HEK293 (cell line): ENCODE data around the gene ROBO1.

Experiments
- CTCF ChIA-PET: fragments of 350-600 bp; formaldehyde crosslinking; extraction: SDS; loops from one replicate; lab custom pipeline; 2021; ENCODE audit warnings: antibody characterized with exemption; lab: Yijun Ruan, JAX
- POLR2A ChIA-PET: fragments of 300-600 bp; formaldehyde crosslinking; extraction: SDS; loops from one replicate; lab custom pipeline; 2020; ENCODE audit warnings: antibody characterized with exemption, inconsistent platforms; lab: Yijun Ruan, JAX
- H3K27ac ChIP-seq: fragments of 200-500 bp; sonication (Bioruptor generic); 2 replicates; pipeline ENCODE4 v1.5.1; 2014; ENCODE audit warnings: low read depth, low read length, control low read depth, inconsistent platforms; ENCODE audit errors: extremely low read depth
- H3K36me3 ChIP-seq, 2 experiments: fragments of 200-500 bp in 1 of 2; sonication (Bioruptor generic) in 1 of 2; 1 replicate in 1 of 2; 2 replicates in 1 of 2; pipeline ENCODE4 v1.5.1; 2014 to 2017; ENCODE audit warnings: inconsistent platforms in 2 of 2, low read length in 2 of 2; ENCODE audit not compliant: control insufficient read depth in 2 of 2, insufficient read depth in 1 of 2
- H3K4me1 ChIP-seq: fragments of 200-500 bp; sonication (Bioruptor generic); 2 replicates; pipeline ENCODE4 v1.5.1; 2014; ENCODE audit warnings: mild to moderate bottlenecking, low read length, inconsistent platforms; ENCODE audit not compliant: control insufficient read depth, insufficient read depth
- H3K4me3 ChIP-seq: 2 replicates; pipeline ENCODE4 v1.5.1; 2011; ENCODE audit warnings: low read depth, mild to moderate bottlenecking, control low read depth, low read length, moderate library complexity
- H3K9me3 ChIP-seq: fragments of 200-500 bp; sonication (Bioruptor generic); 2 replicates; pipeline ENCODE4 v1.5.1; 2014; ENCODE audit warnings: low read depth, low read length, inconsistent platforms; ENCODE audit not compliant: control insufficient read depth, insufficient read depth
- OSR2 ChIP-seq: fragments of 450-650 bp; formaldehyde crosslinking; IDR thresholded peaks from 2 replicates; pipeline ENCODE4 v1.5.1; 2016; ENCODE audit warnings: missing biosample characterization, missing genetic modification characterization
- PATZ1 ChIP-seq: fragments of 450-650 bp; formaldehyde crosslinking; IDR thresholded peaks from 2 replicates; pipeline ENCODE4 v1.5.1; 2016; ENCODE audit warnings: missing biosample characterization, missing genetic modification characterization
- PRDM2 ChIP-seq: fragments of 450-650 bp; formaldehyde crosslinking; IDR thresholded peaks from 2 replicates; pipeline ENCODE4 v1.5.1; 2016; ENCODE audit warnings: missing biosample characterization, missing genetic modification characterization, borderline replicate concordance
- REST ChIP-seq: fragments of 450-650 bp; formaldehyde crosslinking; IDR thresholded peaks from 2 replicates; pipeline ENCODE4 v1.5.1; 2016; ENCODE audit warnings: missing biosample characterization, missing genetic modification characterization
- ZBTB26 ChIP-seq: fragments of 450-650 bp; formaldehyde crosslinking; optimal IDR thresholded peaks from 2 replicates; pipeline ENCODE3; 2016; ENCODE audit warnings: missing biosample characterization, mild to moderate bottlenecking, missing genetic modification characterization
- ZBTB48 ChIP-seq: fragments of 450-650 bp; formaldehyde crosslinking; IDR thresholded peaks from 2 replicates; pipeline ENCODE4 v1.5.1; 2016; ENCODE audit warnings: missing biosample characterization, missing genetic modification characterization
- ZNF10 ChIP-seq: fragments of 450-650 bp; formaldehyde crosslinking; IDR thresholded peaks from 2 replicates; pipeline ENCODE4 v1.5.1; 2017; ENCODE audit warnings: missing biosample characterization, missing genetic modification characterization
- ZNF114 ChIP-seq: fragments of 450-650 bp; formaldehyde crosslinking; IDR thresholded peaks from 2 replicates; pipeline ENCODE4 v1.5.0; 2017; ENCODE audit warnings: missing biosample characterization, missing genetic modification characterization
- ZNF184 ChIP-seq: fragments of 450-650 bp; IDR thresholded peaks from 2 replicates; pipeline ENCODE4 v1.5.1; 2018; ENCODE audit warnings: missing biosample characterization, mild to moderate bottlenecking, missing genetic modification characterization
- ZNF416 ChIP-seq: fragments of 450-650 bp; formaldehyde crosslinking; IDR thresholded peaks from 2 replicates; pipeline ENCODE4 v1.5.1; 2016; ENCODE audit warnings: missing biosample characterization, missing genetic modification characterization
- ZNF530 ChIP-seq: fragments of 450-650 bp; formaldehyde crosslinking; IDR thresholded peaks from 2 replicates; pipeline ENCODE4 v1.5.1; 2016; ENCODE audit warnings: low read depth, missing biosample characterization, missing genetic modification characterization
- ZNF621 ChIP-seq: fragments of 450-650 bp; formaldehyde crosslinking; IDR thresholded peaks from 2 replicates; pipeline ENCODE4 v1.5.1; 2017; ENCODE audit warnings: missing biosample characterization, missing genetic modification characterization
- ZNF645 ChIP-seq: fragments of 450-650 bp; formaldehyde crosslinking; IDR thresholded peaks from 2 replicates; pipeline ENCODE4; 2016; ENCODE audit warnings: missing biosample characterization, missing genetic modification characterization
- ZNF658 ChIP-seq: fragments of 450-650 bp; formaldehyde crosslinking; IDR thresholded peaks from 2 replicates; pipeline ENCODE4; 2016; ENCODE audit warnings: missing biosample characterization, missing genetic modification characterization
- ZNF670 ChIP-seq: fragments of 450-650 bp; formaldehyde crosslinking; IDR thresholded peaks from 2 replicates; pipeline ENCODE4 v1.5.1; 2016; ENCODE audit warnings: missing biosample characterization, missing genetic modification characterization, low read depth
- ZNF701 ChIP-seq: fragments of 450-650 bp; formaldehyde crosslinking; IDR thresholded peaks from 2 replicates; pipeline ENCODE4 v1.5.1; 2016; ENCODE audit warnings: missing biosample characterization, missing genetic modification characterization

The ROBO1 gene

GRCh38 chr3:78666470-78666800 lies 1101.4 kb downstream of the ROBO1 start:
- no peak overlapping the region for H3K4me3 ChIP-seq
- ChIA-PET POLR2A (no interaction called here), CTCF (no interaction called here)
- H3K36me3 ChIP-seq = peaks cover 0 to 50% of the 10 kb centered on the region in 2 experiments; a peak in 1 of 3 replicates
- H3K4me1 ChIP-seq = no peaks in the 10 kb centered on the region
- H3K9me3 ChIP-seq = no peaks in the 10 kb centered on the region
- TF ChIP-seq ZNF670 (tag by site-specific recombination) (no peak), REST (tag by site-specific recombination) (no peak), ZNF184 (tag by site-specific recombination) (no peak), ZNF10 (no peak), ZNF114 (tag by site-specific recombination) (no peak), ZNF416 (tag by site-specific recombination) (no peak), ZNF530 (tag by site-specific recombination) (no peak), ZBTB48 (tag by site-specific recombination) (no peak), PATZ1 (tag by site-specific recombination) (no peak), ZNF701 (tag by site-specific recombination) (no peak)
- H3K27ac ChIP-seq = no peak overlapping the region

- no peak overlapping the region for H3K27ac ChIP-seq
- ChIA-PET POLR2A (interaction anchor here (0.5 kb wide), 1 partner anchor 9 kb away, joined by 5 read pairs; no protein-coding TSS in a partner anchor), CTCF (no interaction called here)
- TF ChIP-seq ZNF658 (tag by site-specific recombination) = no peak
- H3K36me3 ChIP-seq = peaks cover 0 to 51% of the 10 kb centered on the region in 2 experiments; a peak in 1 of 3 replicates
- no peaks in the 10 kb centered on the region for H3K9me3 ChIP-seq
- no peak overlapping the region for H3K4me3 ChIP-seq
- H3K4me1 ChIP-seq = no peaks in the 10 kb centered on the region
Observed at GRCh38 chr3:78665776-78666469, 1101.9 kb downstream of the ROBO1 start.

- CTCF ChIA-PET = no interaction called here
- no peak for TF ChIP-seq ZNF621 (tag by site-specific recombination)
- no peak for TF ChIP-seq OSR2
- no peak for TF ChIP-seq PRDM2 (tag by site-specific recombination)
- no peak for TF ChIP-seq ZNF645 (tag by site-specific recombination)
- no peak for TF ChIP-seq ZBTB26 (tag by site-specific recombination)
Observed at GRCh38 chr3:78665101-78665500, 1102.7 kb downstream of the ROBO1 start.

More at GRCh38 chr3:78665101-78665500, 1102.7 kb downstream of the ROBO1 start:
- H3K4me1 ChIP-seq = no peaks in the 10 kb centered on the region
- H3K27ac ChIP-seq = no peak overlapping the region
- H3K36me3 ChIP-seq = peaks cover 0 to 55% of the 10 kb centered on the region in 2 experiments; a peak in 2 of 3 replicates
- POLR2A ChIA-PET = interaction anchor here (0.5 kb wide), 1 partner anchor 10 kb away, joined by 5 read pairs; no protein-coding TSS in a partner anchor
- no peaks in the 10 kb centered on the region for H3K9me3 ChIP-seq
- no peak overlapping the region for H3K4me3 ChIP-seq
